ENCODE measurements around the gene EID2. TPM values are rescaled to one million over a fixed set of nuclear protein-coding genes. Genes with fewer than 3 reads are reported as not detected.

Gene EID2
- total RNA-seq, result 11.8 TPM

- peak; percentile 98 for DNase-seq (ENCODE audit: low spot score)
- ATAC-seq, result peak; percentile 99
- intact Hi-C loops (cut with DNase I), result loop anchor here (10.0 kb wide), 2 partner anchors 65 to 305 kb away; partner anchors contain the start of gene FBL
Observed at GRCh38 chr19:39539518-39540332, at the start of gene EID2. Gene EID2 (minus strand): TSS chr19:39540161. CDS start chr19:39540079, 82 bp downstream.

- intact Hi-C loops (cut with DNase I), result no loop called here
- ATAC-seq (no peak), DNase-seq (ENCODE audit: low spot score) (no peak)
Observed at GRCh38 chr19:39588066-39588465, 48.1 kb upstream of the EID2 start.

GRCh38 chr19:39587496-39587895, 47.5 kb upstream of the EID2 start:
- no peak for ATAC-seq
- intact Hi-C loops (cut with DNase I), result no loop called here
- no peak for DNase-seq (ENCODE audit: low spot score)

- intact Hi-C loops (cut with DNase I), result loop anchor here (5.0 kb wide), 1 partner anchor 794 kb away; no protein-coding TSS in a partner anchor
- ATAC-seq, result no peak
- DNase-seq (ENCODE audit: low spot score), result no peak
Observed at GRCh38 chr19:39582891-39583625, 43.1 kb upstream of the EID2 start.

- ATAC-seq (no peak), DNase-seq (ENCODE audit: low spot score) (no peak)
- intact Hi-C loops (cut with DNase I), result loop anchor here (5.0 kb wide), 1 partner anchor 795 kb away; no protein-coding TSS in a partner anchor
Observed at GRCh38 chr19:39582442-39582841, 42.5 kb upstream of the EID2 start.

- intact Hi-C loops (cut with DNase I), result no loop called here
- no peak for ATAC-seq
- DNase-seq (ENCODE audit: low spot score), result no peak
Observed at GRCh38 chr19:39568604-39569003, 28.6 kb upstream of the EID2 start.

GRCh38 chr19:39566064-39566463, 26.1 kb upstream of the EID2 start:
- no peak for ATAC-seq
- intact Hi-C loops (cut with DNase I), result no loop called here
- DNase-seq (ENCODE audit: low spot score), result no peak

- DNase-seq (ENCODE audit: low spot score), result no peak
- ATAC-seq, result no peak
- intact Hi-C loops (cut with DNase I), result no loop called here
Observed at GRCh38 chr19:39563408-39563807, 23.4 kb upstream of the EID2 start.

- DNase-seq (ENCODE audit: low spot score), result no peak
- intact Hi-C loops (cut with DNase I), result no loop called here
- ATAC-seq, result no peak
Observed at GRCh38 chr19:39558624-39559117, 18.7 kb upstream of the EID2 start.

GRCh38 chr19:39557811-39558623, 18.1 kb upstream of the EID2 start:
- no peak for ATAC-seq
- intact Hi-C loops (cut with DNase I), result no loop called here
- no peak for DNase-seq (ENCODE audit: low spot score)

- DNase-seq (ENCODE audit: low spot score) (no peak), ATAC-seq (no peak)
- intact Hi-C loops (cut with DNase I), result no loop called here
Observed at GRCh38 chr19:39555883-39556282, 15.9 kb upstream of the EID2 start.

GRCh38 chr19:39554701-39555311, 14.8 kb upstream of the EID2 start:
- DNase-seq (ENCODE audit: low spot score), result no peak
- no peak for ATAC-seq
- intact Hi-C loops (cut with DNase I), result no loop called here

GRCh38 chr19:39553082-39553652, 13.2 kb upstream of the EID2 start:
- no peak for DNase-seq (ENCODE audit: low spot score)
- intact Hi-C loops (cut with DNase I), result no loop called here
- no peak for ATAC-seq

GRCh38 chr19:39550197-39550596, 10.2 kb upstream of the EID2 start:
- intact Hi-C loops (cut with DNase I), result no loop called here
- no peak for DNase-seq (ENCODE audit: low spot score)
- ATAC-seq, result no peak

GRCh38 chr19:39546599-39546998, 6.6 kb upstream of the EID2 start:
- ATAC-seq (no peak), DNase-seq (ENCODE audit: low spot score) (no peak)
- intact Hi-C loops (cut with DNase I), result no loop called here

- no peak for ATAC-seq
- intact Hi-C loops (cut with DNase I), result no loop called here
- DNase-seq (ENCODE audit: low spot score), result no peak
Observed at GRCh38 chr19:39544911-39545310, 5.0 kb upstream of the EID2 start.

GRCh38 chr19:39544226-39544903, 4.4 kb upstream of the EID2 start:
- intact Hi-C loops (cut with DNase I), result no loop called here
- DNase-seq (ENCODE audit: low spot score) (no peak), ATAC-seq (no peak)

- intact Hi-C loops (cut with DNase I), result no loop called here
- no peak for DNase-seq (ENCODE audit: low spot score)
- no peak for ATAC-seq
Observed at GRCh38 chr19:39543477-39543857, 3.5 kb upstream of the EID2 start.
